ENCODE data around the gene PCDHGA2.
"Not testable (repeated sequence)": the region's sequence is repeated elsewhere in the genome, so short reads cannot be mapped to it uniquely, and the experiment has no call there.

GRCh38 chr5:141375444-141376155 lies 37.0 kb downstream of the PCDHGA2 start:
- peak; percentile 50 to 51 for TF ChIP-seq CTCF (conservative IDR thresholded peaks at IDR 0.05; ENCODE audit: low read depth in 2 of 2)
- TF ChIP-seq EZH2 (IDR thresholded peaks at IDR 0.05; ENCODE audit: low read depth, unreplicated experiment); JUNB (IDR thresholded peaks at IDR 0.05; ENCODE audit: unreplicated experiment); EZH2phosphoT487 (IDR thresholded peaks at IDR 0.05; ENCODE audit: unreplicated experiment); CREB1 (CRISPR knock-in tag; IDR thresholded peaks at IDR 0.05; ENCODE audit: low read depth); ZNF114 (CRISPR knock-in tag; IDR thresholded peaks at IDR 0.05); POLR2AphosphoS5 (IDR thresholded peaks at IDR 0.05; ENCODE audit: low read depth); NANOG (IDR thresholded peaks at IDR 0.05; ENCODE audit: borderline replicate concordance); REST (IDR thresholded peaks at IDR 0.05; ENCODE audit: unreplicated experiment); ZNF331 (CRISPR knock-in tag; IDR thresholded peaks at IDR 0.05; ENCODE audit: low read depth): not testable (repeated sequence)
- TF ChIP-seq, protein P1, sequence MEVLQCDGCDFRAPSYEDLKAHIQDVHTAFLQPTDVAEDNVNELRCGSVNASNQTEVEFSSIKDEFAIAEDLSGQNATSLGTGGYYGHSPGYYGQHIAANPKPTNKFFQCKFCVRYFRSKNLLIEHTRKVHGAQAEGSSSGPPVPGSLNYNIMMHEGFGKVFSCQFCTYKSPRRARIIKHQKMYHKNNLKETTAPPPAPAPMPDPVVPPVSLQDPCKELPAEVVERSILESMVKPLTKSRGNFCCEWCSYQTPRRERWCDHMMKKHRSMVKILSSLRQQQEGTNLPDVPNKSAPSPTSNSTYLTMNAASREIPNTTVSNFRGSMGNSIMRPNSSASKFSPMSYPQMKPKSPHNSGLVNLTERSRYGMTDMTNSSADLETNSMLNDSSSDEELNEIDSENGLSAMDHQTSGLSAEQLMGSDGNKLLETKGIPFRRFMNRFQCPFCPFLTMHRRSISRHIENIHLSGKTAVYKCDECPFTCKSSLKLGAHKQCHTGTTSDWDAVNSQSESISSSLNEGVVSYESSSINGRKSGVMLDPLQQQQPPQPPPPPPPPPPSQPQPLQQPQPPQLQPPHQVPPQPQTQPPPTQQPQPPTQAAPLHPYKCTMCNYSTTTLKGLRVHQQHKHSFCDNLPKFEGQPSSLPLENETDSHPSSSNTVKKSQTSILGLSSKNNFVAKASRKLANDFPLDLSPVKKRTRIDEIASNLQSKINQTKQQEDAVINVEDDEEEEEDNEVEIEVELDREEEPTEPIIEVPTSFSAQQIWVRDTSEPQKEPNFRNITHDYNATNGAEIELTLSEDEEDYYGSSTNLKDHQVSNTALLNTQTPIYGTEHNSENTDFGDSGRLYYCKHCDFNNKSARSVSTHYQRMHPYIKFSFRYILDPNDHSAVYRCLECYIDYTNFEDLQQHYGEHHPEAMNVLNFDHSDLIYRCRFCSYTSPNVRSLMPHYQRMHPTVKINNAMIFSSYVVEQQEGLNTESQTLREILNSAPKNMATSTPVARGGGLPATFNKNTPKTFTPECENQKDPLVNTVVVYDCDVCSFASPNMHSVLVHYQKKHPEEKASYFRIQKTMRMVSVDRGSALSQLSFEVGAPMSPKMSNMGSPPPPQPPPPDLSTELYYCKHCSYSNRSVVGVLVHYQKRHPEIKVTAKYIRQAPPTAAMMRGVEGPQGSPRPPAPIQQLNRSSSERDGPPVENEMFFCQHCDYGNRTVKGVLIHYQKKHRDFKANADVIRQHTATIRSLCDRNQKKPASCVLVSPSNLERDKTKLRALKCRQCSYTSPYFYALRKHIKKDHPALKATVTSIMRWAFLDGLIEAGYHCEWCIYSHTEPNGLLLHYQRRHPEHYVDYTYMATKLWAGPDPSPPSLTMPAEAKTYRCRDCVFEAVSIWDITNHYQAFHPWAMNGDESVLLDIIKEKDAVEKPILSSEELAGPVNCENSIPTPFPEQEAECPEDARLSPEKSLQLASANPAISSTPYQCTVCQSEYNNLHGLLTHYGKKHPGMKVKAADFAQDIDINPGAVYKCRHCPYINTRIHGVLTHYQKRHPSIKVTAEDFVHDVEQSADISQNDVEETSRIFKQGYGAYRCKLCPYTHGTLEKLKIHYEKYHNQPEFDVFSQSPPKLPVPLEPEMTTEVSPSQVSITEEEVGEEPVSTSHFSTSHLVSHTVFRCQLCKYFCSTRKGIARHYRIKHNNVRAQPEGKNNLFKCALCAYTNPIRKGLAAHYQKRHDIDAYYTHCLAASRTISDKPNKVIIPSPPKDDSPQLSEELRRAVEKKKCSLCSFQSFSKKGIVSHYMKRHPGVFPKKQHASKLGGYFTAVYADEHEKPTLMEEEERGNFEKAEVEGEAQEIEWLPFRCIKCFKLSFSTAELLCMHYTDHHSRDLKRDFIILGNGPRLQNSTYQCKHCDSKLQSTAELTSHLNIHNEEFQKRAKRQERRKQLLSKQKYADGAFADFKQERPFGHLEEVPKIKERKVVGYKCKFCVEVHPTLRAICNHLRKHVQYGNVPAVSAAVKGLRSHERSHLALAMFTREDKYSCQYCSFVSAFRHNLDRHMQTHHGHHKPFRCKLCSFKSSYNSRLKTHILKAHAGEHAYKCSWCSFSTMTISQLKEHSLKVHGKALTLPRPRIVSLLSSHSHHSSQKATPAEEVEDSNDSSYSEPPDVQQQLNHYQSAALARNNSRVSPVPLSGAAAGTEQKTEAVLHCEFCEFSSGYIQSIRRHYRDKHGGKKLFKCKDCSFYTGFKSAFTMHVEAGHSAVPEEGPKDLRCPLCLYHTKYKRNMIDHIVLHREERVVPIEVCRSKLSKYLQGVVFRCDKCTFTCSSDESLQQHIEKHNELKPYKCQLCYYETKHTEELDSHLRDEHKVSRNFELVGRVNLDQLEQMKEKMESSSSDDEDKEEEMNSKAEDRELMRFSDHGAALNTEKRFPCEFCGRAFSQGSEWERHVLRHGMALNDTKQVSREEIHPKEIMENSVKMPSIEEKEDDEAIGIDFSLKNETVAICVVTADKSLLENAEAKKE (CRISPR knock-in tag; IDR thresholded peaks at IDR 0.05), result not testable (repeated sequence)

Measured in GM23338 (cell line).